Inflammatory macrophage treated with lipopolysaccharide for 1 hour (primary cell): Measurements from ENCODE around the gene SPACA1.
"Not testable (repeated sequence)": the region's sequence is repeated elsewhere in the genome, so short reads cannot be mapped to it uniquely, and the experiment has no call there.

Experiments used
- DNase-seq, 2 donors: peaks; one replicate each; pipeline ENCODE4 v3.0.0-alpha.2; 2020 to 2022

SPACA1 gene, protein sequence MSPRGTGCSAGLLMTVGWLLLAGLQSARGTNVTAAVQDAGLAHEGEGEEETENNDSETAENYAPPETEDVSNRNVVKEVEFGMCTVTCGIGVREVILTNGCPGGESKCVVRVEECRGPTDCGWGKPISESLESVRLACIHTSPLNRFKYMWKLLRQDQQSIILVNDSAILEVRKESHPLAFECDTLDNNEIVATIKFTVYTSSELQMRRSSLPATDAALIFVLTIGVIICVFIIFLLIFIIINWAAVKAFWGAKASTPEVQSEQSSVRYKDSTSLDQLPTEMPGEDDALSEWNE

DNA sequence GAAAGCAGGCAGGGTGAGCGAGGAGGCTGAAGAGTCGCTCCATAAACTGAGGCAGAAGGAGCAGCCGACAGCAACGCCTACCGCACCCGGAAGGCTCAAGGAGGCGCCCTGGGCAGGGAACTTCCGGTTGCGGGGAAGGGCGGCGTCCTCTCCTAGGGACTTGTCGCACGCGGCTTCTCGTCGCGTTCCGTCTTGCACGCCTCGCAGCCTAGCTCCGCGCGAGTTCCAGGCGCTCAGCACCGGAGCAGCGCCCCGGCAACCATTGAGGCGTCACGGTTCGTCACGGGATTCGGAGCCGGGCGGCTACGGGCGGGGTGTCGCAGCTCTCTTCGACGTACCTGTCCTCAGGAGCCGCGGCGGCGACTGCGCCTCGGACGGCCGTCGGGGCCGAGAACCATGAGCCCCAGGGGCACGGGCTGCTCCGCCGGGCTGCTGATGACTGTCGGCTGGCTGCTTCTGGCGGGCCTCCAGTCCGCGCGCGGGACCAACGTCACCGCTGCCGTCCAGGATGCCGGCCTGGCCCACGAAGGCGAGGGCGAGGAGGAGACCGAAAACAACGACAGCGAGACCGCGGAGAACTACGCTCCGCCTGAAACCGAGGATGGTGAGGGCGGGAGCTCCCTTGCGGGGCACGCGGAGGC, at the start of gene SPACA1:
Gene SPACA1 (plus strand): TSS at position 332 of the 641 bp plus-strand sequence. CDS start 65 bp downstream, at position 397.
- DNase-seq, result no peak

DNA sequence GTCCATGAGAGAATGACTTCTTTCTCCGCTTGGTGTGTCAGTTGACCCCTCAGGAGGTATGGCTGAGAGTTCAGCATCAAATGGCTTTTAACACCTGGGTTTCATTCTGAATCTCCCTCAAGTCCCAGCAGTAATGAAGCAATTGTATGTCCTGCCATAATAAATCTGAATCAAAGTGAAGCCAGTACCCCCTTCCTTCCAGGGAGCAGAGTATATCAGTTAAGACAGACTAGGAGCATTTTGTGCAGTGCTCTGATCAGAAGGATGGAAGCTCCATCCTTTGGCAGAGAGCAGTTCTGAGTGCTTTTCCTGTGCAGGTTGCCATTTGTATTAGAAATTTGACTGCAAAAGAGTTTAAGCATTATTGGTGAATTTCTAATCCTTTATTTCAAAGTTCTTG, 46.9 kb upstream of the SPACA1 start:
- DNase-seq, result no peak

DNA sequence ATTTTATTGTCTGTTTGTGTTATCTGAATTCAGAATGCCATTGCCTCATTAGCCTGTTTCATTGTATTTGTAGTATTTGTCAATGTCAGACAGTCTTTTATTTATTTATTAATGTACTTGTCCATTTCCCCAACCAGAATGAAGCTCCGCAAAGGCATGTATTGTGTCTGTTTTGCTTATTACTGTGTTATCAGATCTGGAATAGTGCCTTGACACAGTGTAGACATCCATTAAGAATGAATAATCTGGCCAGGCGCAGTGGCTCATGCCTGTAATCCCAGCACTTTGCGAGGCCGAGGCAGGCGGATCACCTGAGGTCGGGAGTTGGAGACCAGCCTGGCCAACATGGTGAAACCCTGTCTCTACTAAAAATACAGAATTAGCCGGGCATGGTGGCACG, 46.4 kb upstream of the SPACA1 start:
- DNase-seq, result not testable (repeated sequence)

DNA sequence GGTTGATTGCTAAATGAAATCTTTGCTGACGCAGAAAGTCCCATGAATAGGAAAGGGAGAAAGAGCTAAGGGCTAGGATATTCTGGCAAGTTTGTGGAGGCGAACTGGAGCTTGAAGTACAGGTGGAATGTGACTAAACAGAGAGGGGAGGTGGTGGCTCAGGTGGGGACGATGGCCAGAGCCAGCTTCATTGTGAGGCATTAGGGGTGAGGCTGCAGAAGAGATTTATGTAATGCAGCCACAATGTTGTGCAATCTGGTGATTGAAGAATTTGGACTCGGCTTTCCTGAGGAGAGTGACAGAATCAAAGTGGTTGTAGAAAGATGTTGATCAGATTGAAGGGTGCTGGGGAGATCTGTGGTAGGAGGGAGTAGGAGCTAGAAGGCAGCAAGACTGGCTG, 42.9 kb upstream of the SPACA1 start:
- no peak for DNase-seq

DNA sequence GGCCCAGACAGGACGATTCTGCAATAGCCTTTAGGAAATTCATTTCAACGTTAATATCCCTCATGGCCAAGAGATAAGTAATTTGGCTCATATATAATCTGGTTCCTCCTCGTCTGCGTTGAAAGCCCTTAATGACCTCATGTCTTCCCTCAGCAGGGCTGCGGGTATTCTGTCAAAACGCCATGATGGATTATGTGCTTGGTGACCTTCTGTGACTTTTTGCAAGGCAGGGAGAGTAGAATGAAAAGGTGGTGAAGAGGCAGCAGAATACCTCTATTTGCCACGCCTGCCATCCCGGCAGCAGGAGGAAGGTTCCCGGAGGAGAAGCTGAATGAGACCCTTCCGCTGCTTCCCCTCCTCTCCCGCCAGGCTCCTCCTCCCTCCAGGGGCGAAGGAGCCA, 41.1 kb upstream of the SPACA1 start:
- no peak for DNase-seq

DNA sequence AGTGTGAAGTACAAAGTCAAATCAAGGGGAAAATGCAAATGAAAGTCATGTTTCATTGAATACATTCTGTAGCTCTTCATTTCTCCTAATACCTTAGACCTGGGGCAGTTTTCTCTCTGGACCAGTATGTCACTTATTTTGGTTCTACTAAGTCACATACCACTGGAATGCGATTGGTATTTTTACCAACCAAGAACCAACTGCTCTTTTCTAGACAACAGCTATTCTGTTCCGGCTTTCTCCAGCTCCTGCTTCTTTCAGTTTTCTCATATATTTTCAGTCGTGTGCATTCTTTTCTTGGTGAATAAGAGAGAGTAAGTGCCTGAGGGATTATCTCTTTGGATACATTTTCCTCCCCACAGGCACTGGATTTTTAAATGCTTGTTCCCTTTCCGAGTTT, 39.2 kb upstream of the SPACA1 start:
- no peak for DNase-seq

DNA sequence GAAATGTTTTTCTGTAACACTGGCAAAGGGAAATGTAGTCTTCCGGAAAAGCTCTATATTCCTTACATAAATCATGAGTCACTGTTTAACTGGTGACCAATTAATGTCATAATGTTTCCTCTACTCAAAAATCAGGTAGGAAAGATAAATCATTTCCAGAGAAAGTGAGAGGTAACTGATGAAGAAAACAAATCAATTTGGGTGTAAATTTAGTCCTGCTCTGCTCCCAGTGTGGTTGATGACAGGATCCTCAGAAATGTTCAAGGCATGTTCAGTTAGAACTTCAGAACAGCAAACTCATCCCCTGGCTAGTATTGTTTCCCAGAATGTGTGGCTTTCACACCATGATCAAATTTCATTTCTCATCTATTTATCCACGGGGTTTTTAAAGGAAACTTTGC, 38.8 kb upstream of the SPACA1 start:
- DNase-seq, result no peak

DNA sequence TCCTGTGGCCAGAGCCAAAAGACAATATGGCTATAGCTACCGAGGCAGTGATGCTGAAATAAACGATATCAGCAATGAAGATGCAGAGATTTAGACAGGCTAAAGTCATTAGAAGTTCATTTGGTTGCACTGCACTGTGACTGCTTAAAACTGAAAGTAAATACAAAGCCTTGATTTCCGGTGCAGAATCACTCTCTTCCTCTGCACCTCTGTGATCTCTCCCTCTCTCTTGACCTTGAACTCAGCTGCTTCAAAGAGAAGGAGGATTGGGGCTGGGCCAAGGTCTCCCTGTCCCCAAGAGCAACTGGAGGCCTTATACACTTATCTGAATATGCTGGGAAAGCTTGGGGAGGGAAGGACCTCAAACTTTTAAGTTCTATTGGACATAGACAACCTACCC, 34.6 kb upstream of the SPACA1 start:
- DNase-seq, result no peak

DNA sequence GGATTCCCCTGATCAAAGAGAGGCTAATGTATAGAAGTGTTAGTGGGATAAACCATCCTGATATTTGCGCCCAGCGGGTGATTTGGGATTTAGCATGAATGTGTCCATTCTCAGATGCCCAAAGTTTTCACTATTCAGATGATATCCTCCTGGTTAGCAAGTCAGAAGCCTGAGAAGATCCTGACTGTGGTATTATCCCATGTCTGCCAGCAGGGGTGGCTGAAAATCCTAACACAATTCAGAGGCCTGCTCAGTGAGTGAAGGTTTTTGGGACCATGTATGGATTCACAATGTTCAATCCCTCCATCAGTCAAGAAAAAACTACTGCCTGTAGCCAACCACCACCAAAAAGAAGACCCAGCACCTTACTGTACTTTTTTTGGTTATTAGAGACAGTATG, 34.1 kb upstream of the SPACA1 start:
- DNase-seq, result no peak

DNA sequence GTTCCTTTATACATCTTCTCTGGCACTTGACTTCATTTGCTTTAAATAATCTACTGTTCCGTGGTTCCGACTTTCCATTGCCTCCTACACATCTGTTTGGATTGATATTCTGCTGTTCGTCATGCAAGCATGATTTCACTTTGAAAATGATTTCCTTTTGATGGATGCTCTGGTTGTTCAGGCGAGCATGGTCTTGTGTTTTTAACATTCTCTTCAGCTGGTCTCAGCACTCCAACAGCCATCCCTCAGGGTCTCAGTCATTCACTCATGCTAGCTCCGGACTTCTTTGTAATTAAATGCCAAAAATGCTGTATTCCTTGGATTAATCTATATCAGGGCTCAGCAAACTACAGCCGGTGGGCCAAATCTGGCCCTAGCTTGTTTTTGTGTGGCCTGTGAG, 27.2 kb upstream of the SPACA1 start:
- DNase-seq, result no peak

DNA sequence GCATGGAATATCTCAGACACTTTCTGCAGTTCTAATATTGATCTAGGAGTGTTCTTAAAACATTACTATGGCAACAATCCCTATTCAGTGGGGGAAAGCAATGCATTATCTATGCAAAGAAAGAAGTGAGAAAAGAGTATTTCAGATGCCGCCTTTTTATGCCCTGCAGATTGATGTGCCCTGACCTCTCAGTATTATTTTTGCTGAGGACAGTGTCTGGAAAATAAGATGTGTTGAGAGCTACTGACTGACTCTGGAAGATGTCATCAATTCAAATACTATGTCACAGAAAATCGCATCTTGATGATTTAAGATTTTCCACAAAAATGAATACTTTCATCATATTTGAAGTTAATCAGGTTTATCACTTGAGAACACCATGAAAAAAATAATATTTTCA, 22.9 kb upstream of the SPACA1 start:
- no peak for DNase-seq

DNA sequence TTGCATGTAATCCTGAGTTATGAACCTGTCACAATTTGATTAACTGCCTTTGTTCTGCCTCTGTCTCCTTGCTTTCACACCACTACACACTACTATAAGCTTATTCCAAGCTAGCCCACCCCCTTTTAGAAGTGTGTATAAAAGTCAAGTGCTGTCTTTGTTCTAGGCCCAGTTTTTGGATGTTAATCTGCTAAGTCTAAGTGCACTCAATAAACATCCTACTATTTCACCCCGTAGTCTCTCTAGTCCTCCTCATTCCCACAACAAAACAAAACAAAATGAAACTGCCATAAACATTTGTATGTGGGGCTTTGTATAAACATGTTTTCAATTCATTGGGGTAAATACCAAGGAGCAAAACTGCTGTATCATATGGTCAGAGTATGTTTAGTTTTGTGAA, 16.1 kb upstream of the SPACA1 start:
- DNase-seq, result no peak

DNA sequence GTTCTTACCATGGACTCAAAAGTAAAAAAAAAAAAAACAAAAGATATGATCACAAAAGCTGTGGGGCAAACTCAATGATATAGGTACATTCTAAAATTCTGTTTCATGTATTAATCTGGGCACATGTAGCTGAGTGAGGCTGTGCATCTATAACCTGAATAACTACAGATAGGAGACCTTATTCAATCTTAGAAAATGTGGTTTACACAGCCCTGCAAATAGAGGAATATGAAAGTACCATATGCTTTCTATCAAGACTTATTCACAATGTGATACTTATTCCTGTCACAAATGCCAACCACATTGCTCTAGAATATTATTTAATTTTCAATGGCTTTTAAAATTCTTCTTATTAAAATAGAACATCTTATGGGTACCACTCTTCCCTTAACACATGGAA, 3.1 kb upstream of the SPACA1 start:
- no peak for DNase-seq

DNA sequence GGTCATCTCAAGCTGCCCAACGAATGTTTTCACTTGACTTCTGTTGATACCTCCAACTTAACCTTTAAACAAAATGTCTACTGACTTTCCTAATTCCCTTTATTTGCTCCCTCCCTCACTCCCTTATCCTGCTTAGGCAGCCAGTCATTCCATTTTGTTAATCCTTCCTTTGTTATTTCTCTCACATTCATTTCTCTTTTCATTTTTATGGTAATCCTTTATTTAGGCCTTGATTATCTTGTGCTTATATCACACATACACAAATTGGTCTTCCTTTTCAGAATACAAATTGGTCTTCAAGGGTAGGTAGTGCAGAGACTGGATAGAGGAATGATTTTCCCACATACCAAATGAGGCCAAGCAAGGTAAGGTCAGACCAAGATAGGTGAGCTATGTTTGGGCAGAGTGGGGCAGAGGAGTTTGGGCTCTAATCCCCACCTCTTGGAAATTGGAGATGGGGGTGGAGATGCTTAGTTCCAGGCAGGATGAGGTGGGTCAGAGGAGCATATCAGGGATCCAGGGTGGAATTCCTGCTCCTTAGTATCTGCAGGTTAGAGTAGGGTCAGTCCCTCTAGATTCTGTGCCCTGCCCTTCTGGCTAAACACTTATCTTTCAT, 2.0 kb upstream of the SPACA1 start:
- DNase-seq, result no peak

DNA sequence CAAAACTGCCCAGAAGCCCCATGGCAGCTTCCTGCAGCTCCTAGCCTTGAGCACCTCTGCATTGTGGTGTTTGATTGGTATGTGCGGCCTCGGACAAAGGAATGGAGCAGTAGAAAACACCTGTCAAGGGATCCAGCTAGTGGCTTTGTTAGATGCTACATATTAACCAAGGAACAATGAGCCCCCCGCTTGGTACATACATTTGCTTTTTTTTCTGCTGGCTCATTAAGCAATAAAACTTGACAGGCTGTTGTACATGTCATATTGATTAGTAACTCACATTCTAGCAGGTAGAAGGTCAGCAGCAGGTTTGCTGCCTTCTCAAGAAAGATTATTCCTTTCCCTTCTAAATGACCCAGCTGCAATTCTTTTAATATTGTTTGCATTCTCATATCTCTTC, 937 bp downstream of the SPACA1 start:
- no peak for DNase-seq

DNA sequence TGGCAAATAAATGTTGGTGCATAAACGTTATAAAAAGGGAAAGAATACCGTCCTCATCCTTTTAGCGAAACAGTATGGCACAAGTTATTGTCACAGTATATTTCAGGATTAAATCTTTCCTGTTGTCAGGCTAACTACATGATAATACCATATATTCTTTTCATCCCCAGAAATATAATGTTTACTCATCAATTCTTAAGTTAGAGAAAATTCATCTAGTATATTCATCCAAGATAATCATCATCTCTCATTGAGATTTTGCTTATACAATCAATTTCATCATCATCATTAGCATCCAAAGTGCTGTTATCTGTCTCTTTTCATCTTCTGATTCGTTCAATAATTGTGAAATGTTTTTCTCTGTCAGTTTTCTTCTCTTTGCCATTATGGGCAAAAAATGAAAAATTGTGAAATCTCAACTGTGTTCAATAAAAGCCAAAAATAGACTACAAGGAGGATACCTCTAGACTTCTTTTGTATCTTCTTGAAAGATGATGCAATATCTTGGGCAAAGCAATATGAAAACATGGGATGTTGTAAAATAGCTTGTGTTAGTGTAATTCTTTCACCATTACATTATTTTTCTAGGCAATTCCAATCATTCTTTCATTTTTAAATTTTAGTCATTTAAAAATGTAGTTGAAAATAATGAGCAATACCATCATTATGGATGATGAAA, 2.6 kb downstream of the SPACA1 start:
- DNase-seq, result no peak

DNA sequence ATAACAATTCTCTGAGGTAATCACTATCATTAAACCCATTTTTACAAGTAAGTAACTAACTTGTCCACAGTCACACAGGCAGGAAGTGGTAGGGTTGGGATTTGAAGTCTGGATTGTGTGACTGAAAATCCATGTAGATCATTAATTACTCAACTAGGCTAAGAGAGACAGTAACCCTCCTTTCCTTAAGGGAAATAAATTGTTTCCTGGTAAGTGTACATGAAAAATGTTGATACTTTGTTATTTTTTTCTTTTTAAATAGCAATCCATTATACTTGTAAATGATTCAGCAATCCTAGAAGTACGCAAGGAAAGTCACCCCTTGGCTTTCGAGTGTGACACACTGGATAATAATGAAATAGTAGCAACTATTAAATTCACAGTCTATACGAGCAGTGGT, 11.6 kb downstream of the SPACA1 start:
- no peak for DNase-seq

DNA sequence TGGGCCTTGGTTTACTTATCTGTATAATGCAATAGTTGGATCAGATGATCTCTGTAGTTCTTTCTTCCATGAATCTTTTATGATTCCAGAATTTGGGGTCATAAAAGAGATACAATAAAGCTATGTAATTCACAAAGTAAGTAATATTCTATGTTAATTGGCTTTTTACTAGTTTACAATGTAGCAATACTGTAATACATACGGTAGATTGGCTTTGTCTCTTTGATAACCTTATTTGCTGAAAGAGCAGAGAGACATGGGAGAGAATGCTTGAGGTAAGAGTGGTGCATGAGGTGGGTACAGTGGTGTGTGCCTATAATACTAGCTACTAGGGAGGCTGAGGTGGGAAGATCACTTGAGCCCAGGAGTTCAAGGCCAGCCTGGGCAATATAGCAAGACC, 14.7 kb downstream of the SPACA1 start:
- DNase-seq, result no peak

DNA sequence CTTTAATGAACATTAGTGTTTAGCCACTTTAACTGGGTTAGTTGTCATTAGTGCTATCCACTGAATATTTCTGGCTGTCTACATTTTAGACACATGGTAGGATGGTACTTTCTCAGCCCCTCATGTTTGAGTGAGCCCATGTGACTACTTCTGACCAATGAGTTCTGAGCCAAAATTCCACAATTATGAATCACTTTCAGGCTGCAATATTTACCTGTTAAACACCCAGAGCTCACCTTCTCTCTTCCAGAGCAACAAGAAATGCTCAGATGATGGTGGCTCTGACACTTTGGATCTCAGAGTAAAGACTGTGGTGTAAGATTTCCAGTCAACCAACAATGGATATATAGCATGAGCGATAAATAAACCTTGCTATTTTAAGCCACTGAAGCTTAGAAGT, 24.8 kb downstream of the SPACA1 start:
- no peak for DNase-seq

DNA sequence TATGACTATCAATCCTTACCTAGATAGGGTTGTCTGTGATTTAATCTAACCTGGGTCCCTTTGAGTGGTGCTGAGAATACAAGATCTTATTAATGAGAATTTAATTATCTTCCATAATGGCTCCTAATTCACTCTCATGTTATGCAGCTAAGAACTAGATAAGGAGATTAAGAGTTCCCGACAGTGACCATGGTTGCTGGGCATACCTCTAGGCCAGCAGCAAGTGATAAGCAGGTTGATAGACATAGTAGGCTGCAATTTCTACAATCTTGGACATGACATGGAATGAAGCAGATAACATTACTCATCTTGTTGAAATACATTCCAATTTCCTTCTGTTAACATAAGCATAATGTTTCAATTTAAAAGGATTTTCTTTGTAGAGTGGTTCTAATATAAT, 27.1 kb downstream of the SPACA1 start:
- DNase-seq, result no peak

DNA sequence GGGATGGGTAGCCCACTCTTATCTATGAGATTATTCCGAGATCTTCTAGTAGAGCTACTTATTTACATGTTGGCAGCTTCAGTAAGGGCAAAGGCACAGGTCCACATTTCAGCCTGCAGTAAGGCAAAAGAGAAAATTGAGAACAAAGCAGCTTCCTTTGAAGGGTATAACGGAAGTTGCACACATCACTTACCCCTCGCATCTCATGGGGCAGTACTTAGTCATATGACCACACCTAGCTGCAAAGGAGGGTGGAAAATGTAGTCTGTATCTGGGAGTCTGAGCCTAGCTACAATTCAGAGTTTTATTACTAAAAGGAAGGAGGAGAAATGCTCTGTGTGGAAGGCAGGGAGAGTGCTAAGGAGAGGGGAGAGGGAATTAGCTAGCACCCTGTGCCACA, 29.7 kb downstream of the SPACA1 start:
- no peak for DNase-seq

DNA sequence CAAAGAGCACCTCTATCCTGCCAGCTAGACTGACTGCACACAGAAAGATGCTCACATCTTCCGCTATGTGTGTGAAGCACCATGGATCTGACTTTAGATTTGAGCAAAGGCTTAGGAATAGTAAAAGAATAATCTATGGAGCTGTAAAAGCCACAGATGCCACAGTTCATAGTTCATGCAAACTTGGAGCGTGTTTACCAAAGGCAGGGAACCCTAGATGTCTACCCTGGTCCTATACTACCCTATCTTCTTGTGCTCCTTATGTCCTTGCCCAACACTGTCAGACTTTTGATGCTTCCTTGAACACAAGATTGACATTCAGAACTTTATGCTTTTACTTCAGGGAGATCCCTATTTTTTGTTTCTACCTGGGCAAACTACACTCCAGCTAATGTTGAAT, 39.2 kb downstream of the SPACA1 start:
- DNase-seq, result no peak

DNA sequence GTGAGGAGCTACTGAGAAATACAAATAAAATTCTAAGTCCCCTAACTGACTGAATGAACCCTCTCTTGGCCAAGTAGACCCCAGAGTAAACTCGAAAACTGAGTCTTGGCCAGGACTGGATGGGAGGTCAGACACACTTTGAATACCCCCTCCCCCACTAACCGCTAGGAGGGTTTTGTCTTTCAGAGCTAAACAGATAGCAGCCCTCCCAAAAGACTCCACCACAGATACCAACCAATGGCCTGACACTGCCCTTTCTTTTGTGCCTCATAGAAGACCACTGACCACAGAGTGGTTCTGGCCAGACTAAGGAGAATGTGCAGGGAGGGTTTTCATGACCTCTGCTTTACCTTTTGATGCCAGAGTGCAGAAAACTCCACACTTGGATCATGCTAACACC, 42.1 kb downstream of the SPACA1 start:
- DNase-seq, result no peak

DNA sequence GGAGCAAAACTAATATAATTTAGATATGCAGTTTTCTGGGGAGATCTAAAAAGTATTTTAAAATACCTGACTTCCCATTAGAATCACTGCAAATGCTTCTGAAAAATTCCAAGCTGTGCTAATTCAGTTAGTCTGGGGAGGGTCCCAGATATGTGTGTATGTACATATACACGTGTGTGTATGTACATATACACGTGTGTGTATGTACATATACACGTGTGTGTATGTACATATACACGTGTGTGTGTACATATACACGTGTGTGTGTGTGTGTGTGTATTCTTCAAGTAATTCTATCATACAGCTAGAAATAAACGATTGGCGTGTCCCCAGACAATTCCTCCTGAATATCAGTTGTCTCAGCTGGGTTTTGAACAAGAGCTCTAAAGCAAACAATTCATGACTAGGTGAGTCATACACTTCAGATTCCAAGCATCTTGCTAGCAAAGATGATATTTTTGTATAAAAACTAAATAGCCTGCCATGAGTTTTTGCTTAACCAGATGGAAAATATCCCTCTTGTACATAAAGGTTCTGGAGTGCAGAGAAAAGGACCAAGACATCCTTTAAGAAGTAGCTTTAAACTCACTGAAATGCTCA, 58.2 kb downstream of the SPACA1 start:
- DNase-seq, result no peak
